HepG2 (cell line): ENCODE measurements around the gene NABP2. TPM values are rescaled to one million over a fixed set of nuclear protein-coding genes. Genes with fewer than 3 reads are reported as not detected.

Experiments
- BCL6 ChIP-seq: IDR thresholded peaks from 2 replicates; pipeline ENCODE4 v1.6.1; 2016; ENCODE audit warnings: missing genetic modification reagents, missing compliant biosample characterization
- GTF3A ChIP-seq: sonication (generic); formaldehyde crosslinking; conservative IDR thresholded peaks from 2 replicates; pipeline ENCODE4 v1.4.0; 2020; ENCODE audit warnings: mild to moderate bottlenecking, missing genetic modification reagents
- KAT7 ChIP-seq: IDR thresholded peaks from 2 replicates; pipeline ENCODE4 v1.6.1; 2018; ENCODE audit warnings: borderline replicate concordance, missing compliant biosample characterization
- PATZ1 ChIP-seq: sonication (generic); formaldehyde crosslinking; IDR thresholded peaks from 2 replicates; pipeline ENCODE4 v1.4.0; 2020; ENCODE audit warnings: missing genetic modification reagents
- SYNCRIP ChIP-seq: fragments of 200-400 bp; formaldehyde crosslinking; IDR thresholded peaks from 2 replicates; pipeline ENCODE4 v1.6.1; 2018; ENCODE audit warnings: mild to moderate bottlenecking, low read depth, low read length; ENCODE audit not compliant: insufficient read depth
- WIZ ChIP-seq: sonication (generic); formaldehyde crosslinking; IDR thresholded peaks from 2 replicates; pipeline ENCODE4 v1.5.1; 2020; ENCODE audit warnings: mild to moderate bottlenecking, missing genetic modification reagents
- ZBTB33 ChIP-seq: sonication (generic); formaldehyde crosslinking; IDR thresholded peaks from 2 replicates; pipeline ENCODE4 v1.4.0; 2020; ENCODE audit warnings: missing genetic modification reagents
- ZNF230 ChIP-seq: sonication (generic); formaldehyde crosslinking; IDR thresholded peaks from 2 replicates; pipeline ENCODE4 v1.4.0; 2020; ENCODE audit warnings: mild to moderate bottlenecking, missing genetic modification reagents
- ZNF263 ChIP-seq: sonication (generic); formaldehyde crosslinking; IDR thresholded peaks from 2 replicates; pipeline ENCODE4 v1.4.0; 2020; ENCODE audit warnings: missing genetic modification reagents
- ZNF430 ChIP-seq: sonication (generic); formaldehyde crosslinking; IDR thresholded peaks from 2 replicates; pipeline ENCODE4 v1.9.0; 2021; ENCODE audit warnings: mild to moderate bottlenecking, missing genetic modification reagents
- ZNF605 ChIP-seq: sonication (generic); formaldehyde crosslinking; IDR thresholded peaks from 2 replicates; pipeline ENCODE4 v1.8.0; 2022; ENCODE audit warnings: mild to moderate bottlenecking, missing genetic modification reagents
- ZNF619 ChIP-seq: sonication (generic); formaldehyde crosslinking; IDR thresholded peaks from 2 replicates; pipeline ENCODE4 v1.4.0; 2020; ENCODE audit warnings: mild to moderate bottlenecking, missing genetic modification reagents
- polyA plus RNA-seq, 8 experiments: library from polyadenylated mRNA; depleted of rRNA in 3 of 8; stranded (reverse) in 7 of 8; unstranded in 1 of 8; fragments of >200 nt; fragmentation: Illumina TruSeq in 4 of 8; extraction: Trizol in 4 of 8; gene quantifications; 2 replicates each; pipeline versions ENCODE4 v1.2.1 to v1.2.3, GENCODE V29; 2011 to 2016; ENCODE audit warnings: low read depth in 4 of 8, missing spikeins in 1 of 8, mixed read lengths in 1 of 8; ENCODE audit not compliant: insufficient read depth in 1 of 8
- total RNA-seq, 5 experiments: library from RNA; depleted of rRNA; stranded (reverse); fragments of >200 nt; fragmentation: Illumina TruSeq; extraction: Trizol; gene quantifications; 2 replicates each; pipeline ENCODE4 v1.2.3, GENCODE V29; 2016; ENCODE audit warnings: low read depth in 1 of 5

NABP2 gene
- total and polyA plus RNA-seq, 2 of the 13 experiments (the other 11 are each of a cell fraction or from before 2014, with no cell fraction given) = 33.2 to 35.5 TPM

- TF ChIP-seq GTF3A (CRISPR knock-in tag) (no peak), PATZ1 (CRISPR knock-in tag) (0 out of 2 replicates have a peak, but pooled peaks have one; percentile 22), ZBTB33 (CRISPR knock-in tag) (no peak), ZNF430 (peak; percentile 31; the same call in 1 of the 2 replicates), BCL6 (CRISPR knock-in tag) (0 out of 2 replicates have a peak, but pooled peaks have one; percentile 3), ZNF230 (no peak), KAT7 (CRISPR knock-in tag) (0 out of 2 replicates have a peak, but pooled peaks have one; percentile 2), ZNF263 (CRISPR knock-in tag) (0 out of 2 replicates have a peak, but pooled peaks have one; percentile 13), ZNF605 (CRISPR knock-in tag) (peak; percentile 48; the same call in 1 of the 2 replicates), SYNCRIP (no peak), ZNF619 (peak; percentile 25; the same call in 1 of the 2 replicates), WIZ (CRISPR knock-in tag) (0 out of 2 replicates have a peak, but pooled peaks have one; percentile 20)
These were observed 33.4 kb downstream of the NABP2 start (continued) for GRCh38 chr12:56257491-56258067.
